ENCODE results near the gene CYP27C1.
"Not testable (repeated sequence)": the region's sequence is repeated elsewhere in the genome, so short reads cannot be mapped to it uniquely, and the experiment has no call there.

CYP27C1 gene, protein sequence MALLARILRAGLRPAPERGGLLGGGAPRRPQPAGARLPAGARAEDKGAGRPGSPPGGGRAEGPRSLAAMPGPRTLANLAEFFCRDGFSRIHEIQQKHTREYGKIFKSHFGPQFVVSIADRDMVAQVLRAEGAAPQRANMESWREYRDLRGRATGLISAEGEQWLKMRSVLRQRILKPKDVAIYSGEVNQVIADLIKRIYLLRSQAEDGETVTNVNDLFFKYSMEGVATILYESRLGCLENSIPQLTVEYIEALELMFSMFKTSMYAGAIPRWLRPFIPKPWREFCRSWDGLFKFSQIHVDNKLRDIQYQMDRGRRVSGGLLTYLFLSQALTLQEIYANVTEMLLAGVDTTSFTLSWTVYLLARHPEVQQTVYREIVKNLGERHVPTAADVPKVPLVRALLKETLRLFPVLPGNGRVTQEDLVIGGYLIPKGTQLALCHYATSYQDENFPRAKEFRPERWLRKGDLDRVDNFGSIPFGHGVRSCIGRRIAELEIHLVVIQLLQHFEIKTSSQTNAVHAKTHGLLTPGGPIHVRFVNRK

DNA sequence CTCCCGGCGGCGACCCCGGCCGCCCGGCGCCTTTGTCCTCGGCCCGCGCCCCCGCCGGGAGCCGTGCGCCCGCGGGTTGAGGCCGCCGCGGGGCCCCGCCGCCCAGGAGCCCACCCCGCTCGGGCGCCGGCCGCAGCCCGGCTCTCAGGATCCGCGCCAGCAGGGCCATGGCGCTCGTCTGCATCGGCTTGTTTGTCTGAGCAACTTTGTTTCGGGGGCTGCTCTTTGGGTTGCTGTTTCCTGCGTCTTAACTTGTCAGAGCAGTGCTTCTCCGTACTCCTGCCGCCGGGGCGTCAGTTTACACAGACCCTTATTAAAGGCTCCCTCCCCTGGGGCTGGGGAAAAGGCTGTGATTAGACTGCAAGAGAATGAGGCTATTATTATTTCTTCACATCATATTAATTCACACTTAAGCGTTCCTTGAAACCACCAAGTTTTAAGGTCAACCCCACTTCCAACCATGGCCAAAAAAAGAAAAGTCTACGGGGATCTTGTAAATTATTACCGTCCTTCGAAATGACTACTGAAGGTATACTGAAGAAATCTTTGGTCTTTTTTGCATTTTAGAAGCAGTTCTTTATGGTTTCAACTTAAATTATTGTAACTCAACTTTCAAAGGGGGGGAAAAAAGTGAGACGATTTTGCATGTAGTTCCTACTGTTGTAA lies at the start of gene CYP27C1:
Gene CYP27C1 (minus strand): TSS at position 198 of the 666 bp plus-strand sequence. CDS start 29 bp downstream, at position 169.
- DNase-seq (ENCODE audit: low read depth in 3 of 3), result no peak

DNA sequence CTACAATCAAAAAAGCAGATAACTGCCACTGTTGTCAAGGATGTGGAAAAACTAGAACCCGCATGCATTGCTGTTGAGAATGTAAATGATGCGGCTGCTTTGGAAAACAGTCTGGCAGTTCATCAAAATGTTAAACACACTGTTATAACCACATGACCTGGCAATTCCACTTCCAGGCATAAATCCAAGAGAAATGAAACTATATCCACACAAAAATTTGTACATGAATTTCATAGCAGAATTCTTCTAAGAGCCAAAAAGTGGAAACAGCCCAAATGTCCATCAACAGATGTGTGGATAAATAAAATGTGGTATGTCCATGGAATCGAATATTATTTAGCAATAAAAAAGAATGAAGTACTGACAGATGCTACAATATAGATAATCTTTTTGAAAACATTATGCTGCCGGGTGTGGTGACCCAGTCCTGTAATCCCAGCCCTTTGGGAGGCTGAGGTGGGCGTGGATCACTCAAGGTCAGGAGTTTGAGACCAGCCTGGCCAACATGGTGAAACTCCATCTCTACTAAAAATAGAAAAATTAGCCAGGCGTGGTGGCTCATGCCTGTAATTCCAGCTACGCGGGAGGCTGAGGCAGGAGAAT lies 41.8 kb upstream of the CYP27C1 start:
- no peak for DNase-seq (ENCODE audit: low read depth in 3 of 3)

DNA sequence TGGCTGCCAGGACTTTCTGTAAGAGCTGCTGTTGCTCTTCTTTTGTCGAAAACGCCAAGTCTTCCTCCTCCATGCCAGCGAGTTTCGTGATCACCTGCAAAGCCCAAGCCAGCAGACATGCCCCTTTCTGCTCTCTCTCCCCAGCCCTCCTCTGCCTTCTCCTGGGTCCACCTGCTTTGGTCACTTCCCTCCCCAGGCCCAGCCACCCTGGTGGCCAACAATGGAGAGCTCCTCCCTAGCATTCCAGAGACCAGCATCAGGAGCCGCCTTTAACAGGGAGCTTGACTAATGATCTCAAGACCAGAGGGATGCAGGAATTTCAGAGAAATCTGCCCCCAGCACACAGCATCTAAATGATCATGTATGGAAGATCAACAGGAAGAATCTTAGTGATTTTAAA lies 39.3 kb upstream of the CYP27C1 start:
- no peak for DNase-seq (ENCODE audit: low read depth in 3 of 3)

DNA sequence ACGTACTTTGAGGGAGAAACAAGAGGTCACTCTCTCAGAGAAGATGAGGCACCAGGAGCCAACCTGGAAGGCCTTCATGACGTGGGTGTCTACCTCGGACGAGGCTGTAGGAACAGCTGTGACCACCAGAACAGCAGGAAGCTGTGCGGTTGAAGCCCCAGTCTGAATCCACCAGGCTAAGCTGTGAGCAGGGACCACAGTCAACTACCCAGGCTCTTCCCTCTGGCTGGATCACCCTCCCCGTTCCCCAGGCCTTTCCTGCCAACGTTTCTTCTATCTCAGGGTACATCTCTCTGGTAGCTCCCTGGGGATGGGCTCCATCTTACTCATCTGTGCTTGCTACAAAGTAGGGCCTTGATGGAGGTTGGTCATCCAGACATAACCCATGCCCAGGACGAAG lies 36.8 kb upstream of the CYP27C1 start:
- no peak for DNase-seq (ENCODE audit: low read depth in 3 of 3)

DNA sequence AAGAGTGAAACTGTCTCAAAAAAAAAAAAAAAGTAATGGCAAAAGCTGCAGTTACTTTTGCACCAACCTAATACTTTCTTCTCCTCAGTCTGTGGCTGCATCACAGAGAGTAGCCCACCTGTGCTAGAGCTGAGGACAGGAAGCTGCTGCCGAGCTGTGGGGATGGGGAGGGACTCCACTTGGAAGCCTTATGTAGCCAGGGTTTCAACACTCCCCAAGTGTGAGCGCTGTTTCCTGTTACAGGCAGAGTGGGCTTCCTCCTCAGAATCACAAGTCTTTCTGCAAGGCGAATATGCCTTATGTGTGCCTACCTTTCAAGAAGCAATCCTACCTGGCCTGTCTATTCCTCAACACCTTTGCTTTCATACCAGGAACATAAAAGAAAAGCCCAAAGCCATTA lies 36.3 kb upstream of the CYP27C1 start:
- no peak for DNase-seq (ENCODE audit: low read depth in 3 of 3)

DNA sequence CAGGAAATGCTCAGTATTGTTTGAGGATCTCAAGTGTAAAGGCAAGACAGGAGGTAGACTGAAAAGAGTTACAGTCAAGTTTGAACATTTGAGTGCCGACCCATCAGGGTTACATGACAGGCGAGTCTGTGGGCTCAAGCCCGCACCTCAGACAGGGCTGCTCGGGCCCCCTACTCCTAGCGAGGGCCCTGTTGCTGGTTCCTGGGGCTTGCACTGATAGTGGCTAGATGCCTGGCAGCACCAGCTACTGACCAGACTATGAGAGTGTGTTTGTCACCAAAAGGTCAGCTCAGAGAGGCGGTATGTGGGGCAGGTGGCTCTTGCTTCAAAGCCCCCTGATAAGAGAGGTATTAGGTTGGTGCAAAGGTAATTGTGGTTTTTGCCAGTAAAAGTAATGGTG lies 35.6 kb upstream of the CYP27C1 start:
- no peak for DNase-seq (ENCODE audit: low read depth in 3 of 3)

DNA sequence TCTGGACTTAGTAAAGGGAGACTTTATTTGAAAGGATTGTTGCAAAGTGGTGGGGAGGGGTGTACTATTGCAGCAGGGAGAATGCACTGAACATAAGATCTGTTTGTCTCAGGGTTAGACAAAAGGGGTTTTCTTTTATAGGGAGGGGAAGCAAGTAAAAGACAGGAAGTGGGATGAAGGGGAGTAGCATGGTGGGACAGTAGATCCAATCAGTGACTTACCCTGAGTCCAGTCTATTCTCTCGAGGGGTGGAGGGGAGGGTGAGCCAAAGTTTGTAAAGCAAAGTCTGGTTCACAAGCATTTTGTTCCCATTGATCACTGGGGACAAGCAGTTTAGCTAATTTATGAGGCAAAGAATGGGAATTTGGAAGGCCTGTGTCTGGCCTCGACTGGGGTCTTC lies 35.0 kb upstream of the CYP27C1 start:
- DNase-seq (ENCODE audit: low read depth in 3 of 3), result no peak

DNA sequence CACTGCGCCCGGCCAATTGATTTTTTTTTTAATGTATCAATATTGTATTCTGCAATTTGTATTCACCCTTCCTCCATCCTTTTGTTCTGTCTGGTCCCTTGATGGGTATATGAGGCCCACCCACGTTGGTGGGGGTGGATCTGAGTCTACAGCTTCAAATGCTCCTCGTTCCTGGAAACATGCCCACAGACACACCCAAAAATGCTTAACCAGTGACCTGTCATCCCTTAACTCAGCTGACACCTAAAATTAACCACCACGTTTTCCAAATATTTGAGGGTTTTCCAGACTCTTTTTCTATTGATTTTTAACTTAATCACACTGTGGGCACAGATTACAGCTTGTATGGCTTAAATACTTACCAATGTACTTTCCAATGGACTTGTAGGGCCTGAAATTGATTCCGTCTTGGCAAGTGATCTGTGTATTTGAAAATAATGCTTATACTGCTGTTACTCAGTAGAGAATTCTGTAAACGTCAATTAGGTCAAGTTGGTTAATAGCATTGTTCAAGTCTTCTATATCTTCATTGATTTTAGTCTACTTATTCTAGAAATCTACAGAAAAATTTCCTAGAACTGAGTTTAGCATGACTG lies 34.4 kb upstream of the CYP27C1 start:
- no peak for DNase-seq (ENCODE audit: low read depth in 3 of 3)

DNA sequence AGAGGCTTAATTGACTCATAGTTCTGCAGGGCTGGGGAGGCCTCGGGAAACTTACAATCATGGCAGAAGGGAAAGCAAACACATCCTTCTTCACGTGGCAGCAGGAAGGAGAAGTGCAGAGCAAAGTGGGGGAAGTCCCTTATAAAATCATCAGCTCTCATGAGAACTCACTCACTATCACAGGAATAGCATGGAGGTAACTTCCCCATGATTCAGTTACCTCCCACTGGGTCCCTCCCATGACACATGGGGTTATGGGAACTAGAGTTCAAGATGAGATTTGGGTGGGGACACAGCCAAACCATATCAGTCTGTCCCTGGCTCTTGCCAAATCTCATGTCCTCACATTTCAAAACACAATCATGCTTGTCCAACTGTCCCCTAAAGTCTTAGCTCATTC lies 21.1 kb upstream of the CYP27C1 start:
- not testable (repeated sequence) for DNase-seq (ENCODE audit: low read depth in 3 of 3)

DNA sequence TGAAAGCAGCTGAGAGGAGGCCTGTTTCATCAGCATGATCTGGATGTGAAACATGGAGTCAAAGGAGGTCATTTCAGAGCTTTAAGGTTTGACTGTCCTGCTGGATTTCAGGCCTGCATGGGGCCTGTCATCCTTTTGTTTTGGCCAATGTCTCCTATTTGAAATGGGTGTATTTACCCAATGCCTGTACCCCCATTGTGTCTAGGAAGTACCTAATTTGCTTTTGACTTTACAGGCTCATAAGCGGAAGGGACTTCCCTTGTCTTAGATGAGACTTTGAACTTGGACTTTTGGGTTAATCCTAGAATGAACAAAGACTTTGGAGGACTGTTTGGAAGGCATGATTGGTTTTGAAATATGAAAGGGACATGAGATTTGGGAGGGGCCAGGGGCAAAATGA lies 19.3 kb upstream of the CYP27C1 start:
- DNase-seq (ENCODE audit: low read depth in 3 of 3), result no peak

DNA sequence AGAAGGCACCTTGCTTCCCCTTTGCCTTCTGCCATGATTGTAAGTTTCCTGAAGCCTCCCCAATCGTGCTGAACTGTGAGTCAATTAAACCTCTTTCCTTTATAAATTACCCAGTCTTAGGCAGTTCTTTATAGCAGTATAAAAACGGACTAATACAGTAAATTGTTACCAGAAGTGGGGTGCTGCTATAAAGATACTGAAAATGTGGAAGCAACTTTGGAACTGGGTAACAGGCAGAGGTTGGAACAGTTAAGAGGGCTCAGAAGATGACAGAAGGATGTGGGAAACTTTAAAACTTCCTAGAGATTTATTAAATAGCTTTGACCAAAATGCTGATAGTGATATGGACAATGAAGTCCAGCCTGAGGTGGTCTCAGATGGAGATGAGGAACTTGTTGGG lies 17.7 kb upstream of the CYP27C1 start:
- not testable (repeated sequence) for DNase-seq (ENCODE audit: low read depth in 3 of 3)

DNA sequence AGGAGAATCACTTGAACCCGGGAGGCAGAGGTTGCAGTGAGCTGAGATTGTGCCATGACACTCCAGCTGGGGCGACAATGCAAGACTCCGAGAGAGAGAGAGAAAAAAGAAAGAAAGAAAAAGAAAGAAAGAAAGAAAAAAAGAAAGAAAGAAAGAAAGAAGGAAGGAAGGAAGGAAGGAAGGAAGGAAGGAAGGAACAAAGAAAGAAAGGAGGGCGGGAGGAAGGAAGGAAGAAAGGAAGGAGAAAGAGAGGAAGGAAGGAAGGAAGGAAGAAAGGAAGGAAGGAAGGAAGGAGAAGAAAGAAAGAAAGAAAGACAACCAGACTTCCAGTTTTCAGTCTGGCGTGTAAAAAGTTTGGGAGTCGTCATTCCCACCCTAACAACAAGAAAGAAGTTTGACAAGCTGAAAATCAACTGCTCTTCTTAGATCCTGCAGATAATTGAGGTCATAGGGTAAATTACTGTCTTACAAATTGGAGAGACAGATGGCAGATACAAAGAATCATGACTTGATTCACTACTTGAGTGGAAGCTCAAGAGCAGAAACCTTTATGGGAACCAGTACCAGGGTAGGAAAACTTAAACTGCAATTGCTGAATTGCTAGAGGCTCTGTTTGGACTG lies 15.1 kb upstream of the CYP27C1 start:
- DNase-seq (ENCODE audit: low read depth in 3 of 3), result no peak

DNA sequence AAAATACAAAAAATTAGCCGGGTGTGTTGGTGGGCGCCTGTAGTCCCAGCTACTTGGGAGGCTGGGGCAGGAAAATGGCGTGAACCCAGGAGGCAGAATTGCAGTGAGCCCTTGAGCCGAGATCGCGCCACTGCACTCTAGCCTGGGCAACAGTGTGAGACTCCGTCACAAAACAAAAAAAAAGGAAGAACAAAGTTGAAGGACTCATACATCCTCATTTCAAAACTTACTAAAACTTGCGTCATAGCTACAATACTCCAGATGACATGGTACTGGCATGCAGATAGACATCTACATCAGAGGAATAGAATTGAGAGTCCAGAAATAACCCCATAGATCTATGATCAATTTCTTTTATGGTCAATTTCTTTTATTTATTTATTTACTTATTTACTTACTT lies 13.6 kb upstream of the CYP27C1 start:
- DNase-seq (ENCODE audit: low read depth in 3 of 3), result no peak

DNA sequence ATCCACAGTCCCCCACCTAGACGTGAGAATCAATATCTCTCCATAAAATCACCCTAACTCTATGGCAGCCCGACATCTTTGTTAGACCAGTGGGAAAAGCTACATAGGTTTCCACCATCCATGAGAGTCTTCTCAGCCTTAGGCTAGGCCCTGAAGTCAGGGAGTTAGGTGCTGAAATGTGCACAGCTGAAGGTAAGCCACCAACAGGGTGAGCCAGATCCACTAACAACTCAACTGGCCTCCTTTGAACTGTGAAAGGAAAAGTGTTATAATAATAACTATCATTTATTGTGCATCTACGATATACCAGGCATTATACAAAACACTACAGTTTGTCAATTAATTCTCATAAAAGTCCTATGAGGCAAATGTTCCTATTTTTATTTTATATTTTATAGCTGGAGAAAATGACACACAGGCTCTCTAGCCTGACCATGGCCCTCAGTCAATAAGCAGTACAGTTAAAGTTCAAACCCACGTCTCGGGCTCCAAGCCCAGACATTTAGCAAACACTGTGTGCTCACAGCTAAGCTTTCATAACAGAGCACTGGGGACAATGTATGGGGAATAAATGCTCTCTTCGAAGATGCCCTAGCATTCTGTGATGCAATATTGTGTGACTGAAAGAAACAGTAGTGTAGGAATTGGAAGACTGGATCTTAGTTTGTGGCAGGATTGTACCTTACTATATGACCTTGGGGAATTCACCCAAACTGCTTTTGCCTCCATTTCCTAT lies 11.2 kb upstream of the CYP27C1 start:
- DNase-seq (ENCODE audit: low read depth in 3 of 3), result no peak

DNA sequence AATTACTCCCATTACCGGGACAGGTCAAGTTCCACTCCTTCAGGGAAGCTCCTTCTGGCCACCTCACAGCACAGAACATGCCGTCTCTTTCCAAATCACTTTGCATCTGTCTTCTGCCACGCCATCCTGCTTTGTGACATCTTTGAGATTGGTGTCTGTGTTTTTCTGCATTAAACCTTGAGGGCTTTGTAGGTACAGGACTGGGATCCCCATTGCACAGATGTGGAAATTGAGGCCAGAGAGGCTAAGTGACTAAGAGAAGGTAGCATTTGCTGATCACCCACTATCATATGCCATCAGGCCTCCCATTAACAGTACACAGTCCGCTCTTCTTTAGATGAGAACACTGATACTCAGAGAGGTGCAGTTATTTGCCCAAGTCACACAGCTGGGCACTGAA lies 9.5 kb upstream of the CYP27C1 start:
- no peak for DNase-seq (ENCODE audit: low read depth in 3 of 3)

DNA sequence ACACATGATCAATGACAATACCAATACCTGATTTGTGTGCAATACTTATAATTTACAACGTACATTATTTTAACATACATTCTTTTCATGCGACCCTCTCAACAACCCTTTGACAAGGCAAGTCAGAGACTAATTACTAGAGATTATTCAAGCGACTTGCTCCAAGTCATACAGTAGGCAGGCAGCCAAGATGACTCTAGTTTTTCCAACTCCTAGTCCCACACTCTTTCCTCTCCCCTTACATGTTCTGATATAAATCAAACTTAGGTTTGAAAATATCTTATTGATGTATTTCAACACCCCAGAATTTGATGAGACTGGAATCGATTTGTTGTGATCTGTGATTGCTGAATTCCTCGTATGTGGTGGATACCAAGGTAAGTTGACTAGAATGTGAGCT lies 8.0 kb upstream of the CYP27C1 start:
- no peak for DNase-seq (ENCODE audit: low read depth in 3 of 3)

DNA sequence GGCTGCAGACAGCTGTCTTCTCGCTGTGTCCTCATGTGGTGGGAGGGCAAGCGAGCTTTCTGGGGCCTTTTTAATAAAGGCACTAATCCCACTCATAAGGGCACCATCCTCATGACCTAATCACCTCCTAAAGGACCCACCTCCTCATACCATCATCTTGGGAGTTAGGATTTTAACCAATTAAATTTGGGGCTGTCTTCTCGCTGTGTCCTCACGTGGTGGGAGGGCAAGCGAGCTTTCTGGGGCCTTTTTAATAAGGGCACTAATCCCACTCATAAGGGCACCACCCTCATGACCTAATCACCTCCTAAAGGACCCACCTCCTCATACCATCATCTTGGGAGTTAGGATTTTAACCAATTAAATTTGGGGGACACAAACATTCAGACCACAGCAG lies 7.2 kb upstream of the CYP27C1 start:
- not testable (repeated sequence) for DNase-seq (ENCODE audit: low read depth in 3 of 3)

DNA sequence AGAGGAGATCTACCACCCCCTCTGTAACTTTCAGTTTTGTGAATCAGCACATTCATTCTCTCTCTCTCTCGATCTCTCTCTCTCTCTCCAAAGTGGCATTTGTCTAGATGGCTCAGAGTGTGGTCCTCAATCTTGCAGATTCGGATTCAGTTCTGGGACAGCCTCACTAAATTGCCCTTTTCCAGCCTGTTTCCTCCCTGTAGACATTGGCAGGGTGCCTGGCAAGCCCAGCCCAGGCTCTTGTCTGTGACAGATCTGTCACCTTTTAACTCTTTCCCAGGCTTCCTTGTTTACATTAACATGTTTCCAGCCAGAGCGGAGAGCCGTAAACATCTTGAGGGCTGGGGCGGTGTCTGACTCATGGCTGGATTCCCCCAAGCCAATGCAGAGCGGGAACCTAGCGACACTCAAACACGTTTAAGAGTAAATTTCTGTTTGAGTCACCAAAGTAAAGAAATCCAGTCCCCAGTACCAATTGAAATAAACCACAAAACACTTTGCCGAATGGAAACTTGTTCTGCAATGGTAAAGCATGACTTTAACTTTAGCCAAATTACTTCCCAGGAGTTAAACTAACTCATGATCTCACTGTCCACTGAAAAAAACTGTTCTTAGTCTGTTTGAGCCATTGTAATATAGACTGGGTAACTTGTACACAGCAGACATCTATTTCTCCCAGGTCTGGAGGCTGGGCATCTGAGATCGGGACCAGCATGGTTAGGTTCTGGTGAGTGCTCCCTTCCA lies 6.6 kb upstream of the CYP27C1 start:
- no peak for DNase-seq (ENCODE audit: low read depth in 3 of 3)

DNA sequence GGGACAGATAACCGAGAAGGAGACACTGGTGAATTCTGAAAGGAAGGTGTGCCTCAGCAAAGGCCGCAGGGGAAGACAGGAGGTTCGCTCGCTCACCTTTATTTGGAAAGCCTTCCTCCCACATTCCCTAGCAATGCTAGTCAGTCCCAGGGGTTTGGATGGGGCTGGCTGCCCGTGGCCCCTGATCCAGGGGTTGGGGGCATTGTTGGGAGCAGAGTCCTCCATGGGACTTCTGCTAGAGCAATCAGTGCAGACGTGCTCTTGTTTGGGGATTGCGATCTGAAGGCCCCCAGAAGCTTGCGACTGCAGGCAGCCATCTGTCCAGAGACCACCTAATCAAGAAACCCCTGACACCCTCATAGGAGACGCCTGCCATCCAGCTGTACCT lies 6.0 kb upstream of the CYP27C1 start:
- no peak for DNase-seq (ENCODE audit: low read depth in 3 of 3)

DNA sequence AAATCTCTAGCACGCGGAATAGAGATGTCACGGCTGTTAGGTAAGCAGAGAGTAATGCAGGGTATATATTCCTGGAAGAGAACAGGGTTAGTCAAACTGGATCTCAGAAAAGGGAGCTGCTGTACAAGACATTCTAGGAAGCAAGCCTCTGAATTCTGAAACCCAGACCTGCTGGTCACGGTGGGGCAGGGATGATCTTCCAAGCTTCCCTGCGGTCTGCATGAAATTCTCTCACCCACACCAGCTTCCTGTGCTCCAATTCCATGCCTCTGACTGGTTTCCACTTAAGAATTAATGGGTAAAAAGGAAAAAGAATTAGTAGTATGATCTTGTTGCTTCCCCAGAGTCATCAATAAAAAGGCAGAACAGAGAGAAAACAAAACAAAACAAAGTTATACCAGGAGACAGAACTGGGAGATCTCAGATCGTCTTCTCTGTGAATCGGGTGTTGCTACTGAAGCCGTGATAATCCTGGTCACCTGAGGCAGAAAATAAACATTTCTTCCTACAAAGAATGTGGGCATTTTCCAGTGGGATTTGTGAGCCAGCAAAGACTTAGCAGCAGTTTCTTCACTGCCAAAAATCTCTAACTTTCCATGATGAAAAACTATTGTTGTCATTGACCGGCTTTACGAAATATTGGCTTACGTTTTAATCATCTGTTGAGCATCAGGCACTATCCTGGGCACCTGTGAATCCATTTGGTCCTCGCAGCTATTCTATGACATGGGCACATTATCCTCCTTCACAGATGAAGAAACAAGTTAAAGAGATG lies 5.3 kb upstream of the CYP27C1 start:
- DNase-seq (ENCODE audit: low read depth in 3 of 3), result no peak
